HEK293 (cell line): ENCODE results near the gene C1orf167.

Experiments used
- GLI4 ChIP-seq: fragments of 450-650 bp; formaldehyde crosslinking; IDR thresholded peaks from 2 replicates; pipeline ENCODE4 v1.5.1; 2016; ENCODE audit warnings: missing biosample characterization, missing genetic modification characterization
- MYNN ChIP-seq: fragments of 450-650 bp; formaldehyde crosslinking; IDR thresholded peaks from 2 replicates; pipeline ENCODE4 v1.5.1; 2016; ENCODE audit warnings: missing biosample characterization, missing genetic modification characterization, borderline replicate concordance
- REPIN1 ChIP-seq: fragments of 450-650 bp; formaldehyde crosslinking; IDR thresholded peaks from 2 replicates; pipeline ENCODE4 v1.5.1; 2017; ENCODE audit warnings: missing biosample characterization, missing genetic modification characterization, low read depth
- ZBTB1 ChIP-seq: fragments of 450-650 bp; formaldehyde crosslinking; IDR thresholded peaks from 2 replicates; pipeline ENCODE4 v1.5.1; 2016; ENCODE audit warnings: missing biosample characterization, missing genetic modification characterization
- ZBTB11 ChIP-seq: fragments of 450-650 bp; formaldehyde crosslinking; conservative IDR thresholded peaks from 2 replicates; pipeline ENCODE4 v1.5.1; 2016; ENCODE audit warnings: low read depth, missing biosample characterization, missing genetic modification characterization
- ZBTB48 ChIP-seq: fragments of 450-650 bp; formaldehyde crosslinking; IDR thresholded peaks from 2 replicates; pipeline ENCODE4 v1.5.1; 2016; ENCODE audit warnings: missing biosample characterization, missing genetic modification characterization
- ZBTB6 ChIP-seq: fragments of 450-650 bp; formaldehyde crosslinking; IDR thresholded peaks from 2 replicates; pipeline ENCODE4 v1.5.1; 2017; ENCODE audit warnings: missing biosample characterization, missing genetic modification characterization
- ZBTB7A ChIP-seq: fragments of 450-650 bp; formaldehyde crosslinking; IDR thresholded peaks from 2 replicates; pipeline ENCODE4 v1.5.1; 2016; ENCODE audit warnings: low read depth, missing biosample characterization, missing genetic modification characterization
- ZNF274 ChIP-seq, 2 experiments: fragments of 200-500 bp in 1 of 2; fragments of 450-650 bp in 1 of 2; sonication (Bioruptor generic) in 1 of 2; formaldehyde crosslinking in 1 of 2; IDR thresholded peaks; 2 replicates each; pipeline versions ENCODE4 v1.5.1 to v1.6.1; 2014 to 2016; ENCODE audit warnings: borderline replicate concordance in 1 of 2, inconsistent platforms in 1 of 2, low read length in 1 of 2, missing biosample characterization in 1 of 2, missing genetic modification characterization in 1 of 2
- ZNF664 ChIP-seq: fragments of 450-650 bp; formaldehyde crosslinking; IDR thresholded peaks from 2 replicates; pipeline ENCODE4 v1.5.1; 2016; ENCODE audit warnings: missing biosample characterization, missing genetic modification characterization
- ZNF768 ChIP-seq: fragments of 450-650 bp; formaldehyde crosslinking; IDR thresholded peaks from 2 replicates; pipeline ENCODE4 v1.5.1; 2018; ENCODE audit warnings: missing biosample characterization, mild to moderate bottlenecking, missing genetic modification characterization
- TF ChIP-seq, protein P1 (sequence below): fragments of 450-650 bp; formaldehyde crosslinking; IDR thresholded peaks from 2 replicates; pipeline ENCODE4 v1.5.1; 2016; ENCODE audit warnings: missing biosample characterization, missing genetic modification characterization

DNA sequence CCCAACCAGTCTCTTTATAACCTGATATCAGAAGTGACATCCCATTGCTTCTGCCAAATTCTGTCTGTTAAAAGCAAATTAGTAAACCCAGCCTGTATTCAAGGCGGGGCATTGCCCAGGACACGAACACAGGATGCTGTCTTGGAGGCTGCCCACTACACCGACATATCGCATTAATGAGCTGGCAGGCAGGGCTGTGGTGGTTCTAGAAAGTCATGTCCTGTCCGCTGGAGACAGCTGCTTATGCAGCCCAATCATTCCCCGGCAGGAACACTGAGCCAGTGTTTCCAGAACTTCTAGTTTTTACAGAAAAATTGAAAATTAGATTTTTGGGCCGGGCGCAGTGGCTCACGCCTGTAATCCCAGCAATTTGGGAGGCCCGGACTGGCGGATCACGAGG, 19.3 kb downstream of the C1orf167 start:
- TF ChIP-seq REPIN1 (no peak), GLI4 (tag by site-specific recombination) (no peak), ZBTB6 (tag by site-specific recombination) (no peak), ZNF768 (tag by site-specific recombination) (no peak), ZNF274 (IDR thresholded peaks at IDR 0.05; ENCODE audit: low read length) (no peak), ZNF274 (tag by site-specific recombination; IDR thresholded peaks at IDR 0.05; ENCODE audit: borderline replicate concordance) (no peak), MYNN (tag by site-specific recombination) (no peak), ZNF664 (no peak), ZBTB1 (tag by site-specific recombination) (no peak), ZBTB48 (tag by site-specific recombination) (no peak), ZBTB11 (tag by site-specific recombination) (no peak), ZBTB7A (tag by site-specific recombination) (no peak)
- TF ChIP-seq, protein P1, sequence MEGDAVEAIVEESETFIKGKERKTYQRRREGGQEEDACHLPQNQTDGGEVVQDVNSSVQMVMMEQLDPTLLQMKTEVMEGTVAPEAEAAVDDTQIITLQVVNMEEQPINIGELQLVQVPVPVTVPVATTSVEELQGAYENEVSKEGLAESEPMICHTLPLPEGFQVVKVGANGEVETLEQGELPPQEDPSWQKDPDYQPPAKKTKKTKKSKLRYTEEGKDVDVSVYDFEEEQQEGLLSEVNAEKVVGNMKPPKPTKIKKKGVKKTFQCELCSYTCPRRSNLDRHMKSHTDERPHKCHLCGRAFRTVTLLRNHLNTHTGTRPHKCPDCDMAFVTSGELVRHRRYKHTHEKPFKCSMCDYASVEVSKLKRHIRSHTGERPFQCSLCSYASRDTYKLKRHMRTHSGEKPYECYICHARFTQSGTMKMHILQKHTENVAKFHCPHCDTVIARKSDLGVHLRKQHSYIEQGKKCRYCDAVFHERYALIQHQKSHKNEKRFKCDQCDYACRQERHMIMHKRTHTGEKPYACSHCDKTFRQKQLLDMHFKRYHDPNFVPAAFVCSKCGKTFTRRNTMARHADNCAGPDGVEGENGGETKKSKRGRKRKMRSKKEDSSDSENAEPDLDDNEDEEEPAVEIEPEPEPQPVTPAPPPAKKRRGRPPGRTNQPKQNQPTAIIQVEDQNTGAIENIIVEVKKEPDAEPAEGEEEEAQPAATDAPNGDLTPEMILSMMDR (tag by site-specific recombination), result no peak
